ENCODE results near the gene COL4A2.
A peak's percentile ranks its signal among the peaks of the same experiment; 100 is the strongest.

COL4A2 gene

DNA sequence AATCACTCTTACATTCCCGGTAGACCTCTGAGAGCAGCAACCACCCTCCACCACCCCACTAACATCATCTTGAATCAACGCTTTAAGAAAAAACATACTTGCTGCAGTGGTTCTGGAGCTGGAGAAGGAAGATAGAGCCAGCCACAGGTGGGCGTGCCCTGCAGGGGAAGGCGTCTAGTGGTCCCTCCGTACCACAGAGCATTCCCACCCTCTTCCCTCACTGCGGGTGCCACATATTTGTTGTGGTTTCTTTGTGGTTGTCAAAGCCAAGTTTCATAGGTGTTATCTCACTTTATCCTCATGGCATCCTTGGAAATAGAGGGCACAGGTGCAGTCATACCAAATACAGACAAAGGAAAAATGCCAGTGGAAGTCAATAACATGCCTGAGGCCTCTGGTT is 22.2 kb downstream of the COL4A2 start:
- no peaks in the 10 kb centered on the region for H3K9me3 Mint-ChIP-seq
- no peaks in the 10 kb centered on the region for H3K36me3 Mint-ChIP-seq
- H3K27me3 Mint-ChIP-seq = peaks cover 20% of the 10 kb centered on the region

DNA sequence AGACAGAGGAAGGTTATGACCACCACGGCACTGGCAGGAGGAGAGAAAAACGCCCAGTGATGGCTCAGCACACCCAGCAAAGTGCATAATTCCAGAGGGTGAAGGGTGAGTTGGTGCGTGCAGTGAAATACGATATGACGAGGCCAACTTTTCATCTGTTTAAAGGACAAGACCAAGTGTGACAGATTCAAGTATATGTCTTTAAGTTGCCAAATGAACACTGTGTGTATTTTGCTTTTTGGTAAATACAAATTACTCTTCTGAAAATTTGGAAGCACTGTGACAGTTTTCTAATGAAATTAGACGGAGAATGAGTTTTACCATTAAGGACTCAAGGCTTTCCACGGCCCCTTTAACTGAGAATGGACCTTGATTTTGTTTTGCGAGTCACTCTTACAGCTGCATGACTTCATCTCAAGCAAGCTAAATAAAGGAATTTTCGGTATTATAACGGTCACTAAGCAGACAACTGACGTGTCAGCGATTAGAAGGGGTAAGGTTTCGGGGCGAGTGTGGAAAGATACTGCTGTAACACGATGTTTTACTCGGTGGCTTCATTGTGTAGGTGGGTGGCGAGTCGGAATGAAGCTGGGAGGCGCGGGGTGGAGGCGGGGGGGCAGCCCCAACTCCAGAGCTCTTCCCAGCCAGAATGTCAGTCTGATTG is 22.8 kb downstream of the COL4A2 start:
- Mint-ChIP-seq H3K36me3 (no peaks in the 10 kb centered on the region), H3K9me3 (peaks cover 5% of the 10 kb centered on the region), H3K4me1 (no peaks in the 10 kb centered on the region), H3K27me3 (peaks cover 13% of the 10 kb centered on the region), H3K27ac (no peak overlapping the region), H3K4me3 (no peak overlapping the region)
- no peak for ATAC-seq

More for the DNA sequence above, 22.2 kb downstream of the COL4A2 start:
- ATAC-seq = no peak
- Mint-ChIP-seq H3K4me3 (no peak overlapping the region), H3K4me1 (no peaks in the 10 kb centered on the region), H3K27ac (no peak overlapping the region)

DNA sequence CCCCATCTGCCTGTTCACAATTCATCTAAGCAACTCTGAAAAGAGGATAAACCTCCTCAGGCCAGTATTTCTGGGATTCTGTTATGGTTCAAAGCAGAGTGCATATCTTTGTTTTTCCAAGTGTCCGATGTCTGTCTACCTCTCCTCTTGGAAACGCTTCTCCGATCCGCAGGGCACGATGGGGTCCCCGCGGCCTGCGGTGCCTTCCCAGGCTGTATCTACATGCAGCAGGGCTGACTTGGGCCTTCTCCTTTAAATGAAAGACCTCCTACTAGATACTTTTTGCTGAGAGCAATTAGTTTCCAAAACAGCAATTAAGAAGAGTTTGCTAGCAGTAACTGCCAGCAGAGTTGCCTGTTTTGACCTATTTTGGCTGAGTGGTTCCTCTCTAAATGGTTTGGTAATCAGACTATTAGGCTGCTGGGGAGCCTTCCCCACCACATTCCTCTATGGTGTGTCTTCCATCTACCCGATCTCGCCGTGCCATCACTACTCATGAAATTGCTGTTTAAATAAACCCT is 23.5 kb downstream of the COL4A2 start:
- no peak overlapping the region for H3K4me3 Mint-ChIP-seq
- H3K4me1 Mint-ChIP-seq = no peaks in the 10 kb centered on the region
- no peak for ATAC-seq
- peaks cover 12% of the 10 kb centered on the region for H3K27me3 Mint-ChIP-seq
- H3K27ac Mint-ChIP-seq = no peak overlapping the region
- H3K36me3 Mint-ChIP-seq = no peaks in the 10 kb centered on the region
- peaks cover 9% of the 10 kb centered on the region for H3K9me3 Mint-ChIP-seq

DNA sequence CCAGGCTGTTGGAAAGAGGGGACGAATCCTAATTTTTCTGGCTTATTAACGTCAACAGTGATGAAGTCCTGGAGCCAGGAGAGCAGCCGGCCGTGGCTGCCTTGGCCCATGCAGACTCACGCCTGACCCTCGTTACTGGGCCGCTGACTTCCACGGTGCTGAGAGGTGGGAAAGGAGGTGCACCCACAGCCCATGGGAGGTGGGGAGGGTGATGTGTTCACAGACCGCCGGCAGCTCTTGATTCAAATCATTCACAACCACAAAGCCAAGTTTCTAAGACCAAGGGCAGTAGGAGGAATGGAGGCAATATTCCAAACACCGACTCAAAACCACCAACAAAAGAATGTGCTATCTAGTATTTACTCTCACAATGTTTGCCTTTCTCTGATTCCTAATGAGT is 24.3 kb downstream of the COL4A2 start:
- Mint-ChIP-seq H3K27ac (no peak overlapping the region), H3K36me3 (no peaks in the 10 kb centered on the region), H3K27me3 (peaks cover 12% of the 10 kb centered on the region), H3K9me3 (peaks cover 9% of the 10 kb centered on the region), H3K4me1 (no peaks in the 10 kb centered on the region), H3K4me3 (no peak overlapping the region)
- no peak for ATAC-seq

DNA sequence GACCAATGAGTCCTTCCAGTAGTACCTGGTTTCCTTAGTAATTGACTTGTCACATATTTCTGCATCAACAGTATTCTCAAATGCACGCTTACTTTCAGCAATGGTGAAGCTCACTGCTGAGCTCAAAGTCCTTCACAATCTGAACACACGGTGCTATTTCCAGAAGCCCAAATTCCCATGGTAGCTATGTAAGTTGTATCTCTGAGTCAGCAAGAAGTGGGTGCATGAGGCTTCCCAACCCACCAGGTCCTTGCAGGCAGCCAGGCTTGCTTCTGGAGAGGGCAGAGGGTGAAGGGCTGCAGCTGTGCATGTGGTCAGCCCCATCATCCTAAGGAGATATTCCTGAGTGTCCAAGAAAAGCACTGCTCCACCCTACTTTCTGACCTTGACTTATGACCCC is 25.7 kb downstream of the COL4A2 start:
- peaks cover 7% of the 10 kb centered on the region for H3K27me3 Mint-ChIP-seq
- H3K4me3 Mint-ChIP-seq = no peak overlapping the region
- H3K36me3 Mint-ChIP-seq = no peaks in the 10 kb centered on the region
- H3K9me3 Mint-ChIP-seq = peaks cover 9% of the 10 kb centered on the region
- ATAC-seq = no peak
- no peaks in the 10 kb centered on the region for H3K4me1 Mint-ChIP-seq
- no peak overlapping the region for H3K27ac Mint-ChIP-seq

DNA sequence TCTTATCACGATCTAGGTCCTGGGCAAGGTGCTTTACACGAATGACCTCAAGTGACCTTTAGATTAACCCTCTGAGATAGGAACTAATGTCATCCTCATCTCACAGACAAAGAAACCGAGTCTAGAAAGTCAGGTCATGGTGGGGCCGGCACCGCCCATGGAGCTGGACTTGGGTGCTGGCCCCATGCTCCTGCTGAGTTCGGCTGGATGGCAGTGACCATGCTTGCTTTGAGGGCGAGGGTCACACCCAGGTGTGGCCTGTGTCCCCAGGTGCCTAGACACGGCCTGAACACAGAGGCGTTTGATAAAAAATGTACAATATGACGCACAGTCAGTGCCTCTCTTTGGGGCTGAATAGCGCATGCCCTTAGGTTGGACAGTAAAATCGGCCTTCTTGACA is 26.8 kb downstream of the COL4A2 start:
- H3K9me3 Mint-ChIP-seq = peaks cover 9% of the 10 kb centered on the region
- H3K27ac Mint-ChIP-seq = no peak overlapping the region
- H3K27me3 Mint-ChIP-seq = peaks cover 18% of the 10 kb centered on the region
- H3K36me3 Mint-ChIP-seq = no peaks in the 10 kb centered on the region
- H3K4me1 Mint-ChIP-seq = no peaks in the 10 kb centered on the region
- no peak overlapping the region for H3K4me3 Mint-ChIP-seq
- no peak for ATAC-seq

GRCh38 chr13:110334256-110334655 is 27.2 kb downstream of the COL4A2 start:
- ATAC-seq = no peak

DNA sequence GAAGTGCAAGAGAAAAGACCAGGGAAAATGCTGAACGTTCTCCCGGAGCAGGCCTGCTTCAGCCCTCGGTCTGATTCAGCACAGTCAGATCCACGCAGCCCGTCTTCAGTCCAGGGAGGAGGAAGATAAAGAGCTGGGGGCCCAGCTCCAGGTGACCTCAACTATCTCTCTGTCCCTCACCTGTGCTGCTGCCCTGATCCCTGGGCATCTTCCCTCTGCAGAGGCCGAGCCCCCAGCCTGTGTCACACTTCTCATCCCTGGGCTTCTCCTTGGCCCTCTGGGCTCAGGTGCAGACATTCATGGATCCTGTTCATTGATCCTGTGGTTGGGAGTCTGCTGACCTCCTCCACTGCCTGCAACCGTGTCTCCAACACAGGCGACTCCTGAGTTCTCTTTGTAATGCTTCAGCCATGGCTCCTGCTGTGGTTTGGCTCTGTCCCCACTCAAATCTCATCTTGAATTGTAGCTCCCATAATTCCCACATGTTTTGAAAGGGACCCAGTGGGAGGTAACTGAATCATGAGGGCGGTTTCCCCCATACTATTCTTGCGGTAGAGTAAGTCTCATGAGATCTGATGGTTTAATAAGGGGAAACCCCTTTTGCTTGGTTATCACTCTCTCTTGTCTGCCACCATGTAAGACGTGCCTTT is 27.9 kb downstream of the COL4A2 start:
- H3K4me1 Mint-ChIP-seq = no peaks in the 10 kb centered on the region
- H3K36me3 Mint-ChIP-seq = no peaks in the 10 kb centered on the region
- no peak for ATAC-seq
- peaks cover 28% of the 10 kb centered on the region for H3K27me3 Mint-ChIP-seq
- peaks cover 9% of the 10 kb centered on the region for H3K9me3 Mint-ChIP-seq
- H3K27ac Mint-ChIP-seq = no peak overlapping the region
- H3K4me3 Mint-ChIP-seq = no peak overlapping the region

More at GRCh38 chr13:110334256-110334655, 27.2 kb downstream of the COL4A2 start:
- no peaks in the 10 kb centered on the region for H3K4me1 Mint-ChIP-seq
- peaks cover 9% of the 10 kb centered on the region for H3K9me3 Mint-ChIP-seq
- H3K4me3 Mint-ChIP-seq = no peak overlapping the region
- no peak overlapping the region for H3K27ac Mint-ChIP-seq
- peaks cover 22% of the 10 kb centered on the region for H3K27me3 Mint-ChIP-seq
- H3K36me3 Mint-ChIP-seq = no peaks in the 10 kb centered on the region

- Mint-ChIP-seq H3K9me3 (peaks cover 9% of the 10 kb centered on the region), H3K27ac (no peak overlapping the region), H3K27me3 (peaks cover 39% of the 10 kb centered on the region), H3K4me3 (no peak overlapping the region), H3K36me3 (no peaks in the 10 kb centered on the region), H3K4me1 (peaks cover 7% of the 10 kb centered on the region)
- no peak for ATAC-seq
Measured at GRCh38 chr13:110336108-110336507, 29.0 kb downstream of the COL4A2 start.

GRCh38 chr13:110336681-110337080 is 29.6 kb downstream of the COL4A2 start:
- no peak overlapping the region for H3K4me3 Mint-ChIP-seq
- H3K4me1 Mint-ChIP-seq = peaks cover 13% of the 10 kb centered on the region
- no peak overlapping the region for H3K27ac Mint-ChIP-seq
- peaks cover 45% of the 10 kb centered on the region for H3K27me3 Mint-ChIP-seq
- no peak for ATAC-seq
- H3K9me3 Mint-ChIP-seq = peaks cover 9% of the 10 kb centered on the region
- no peaks in the 10 kb centered on the region for H3K36me3 Mint-ChIP-seq

DNA sequence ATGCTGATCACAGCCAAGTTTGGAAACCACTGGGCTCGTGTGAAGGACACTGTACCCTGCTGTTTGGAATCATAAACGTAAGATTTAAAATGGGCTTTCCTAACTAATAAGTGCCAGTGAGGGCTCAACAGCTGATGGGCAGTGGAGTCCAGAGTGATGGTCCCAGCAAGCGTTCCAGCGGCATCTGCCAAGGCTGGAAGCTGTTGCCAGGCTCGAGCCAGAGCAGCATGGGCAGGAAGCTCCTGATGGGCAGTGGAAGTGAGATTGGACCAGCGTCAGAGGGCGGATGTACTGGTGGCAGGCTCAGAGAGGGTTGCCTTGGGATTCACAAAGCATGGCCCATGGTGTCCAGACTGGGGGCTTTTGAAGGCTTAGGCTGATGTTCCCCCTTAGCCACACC is 30.2 kb downstream of the COL4A2 start:
- peaks cover 51% of the 10 kb centered on the region for H3K27me3 Mint-ChIP-seq
- no peak for ATAC-seq
- H3K4me3 Mint-ChIP-seq = no peak overlapping the region
- no peak overlapping the region for H3K27ac Mint-ChIP-seq
- peaks cover 9% of the 10 kb centered on the region for H3K9me3 Mint-ChIP-seq
- H3K4me1 Mint-ChIP-seq = peaks cover 15% of the 10 kb centered on the region
- H3K36me3 Mint-ChIP-seq = no peaks in the 10 kb centered on the region

- peaks cover 15% of the 10 kb centered on the region for H3K4me1 Mint-ChIP-seq
- H3K9me3 Mint-ChIP-seq = peaks cover 9% of the 10 kb centered on the region
- peaks cover 55% of the 10 kb centered on the region for H3K27me3 Mint-ChIP-seq
- no peak overlapping the region for H3K27ac Mint-ChIP-seq
- H3K36me3 Mint-ChIP-seq = no peaks in the 10 kb centered on the region
- H3K4me3 Mint-ChIP-seq = no peak overlapping the region
- ATAC-seq = no peak
Measured at GRCh38 chr13:110338441-110339101, 31.5 kb downstream of the COL4A2 start.

DNA sequence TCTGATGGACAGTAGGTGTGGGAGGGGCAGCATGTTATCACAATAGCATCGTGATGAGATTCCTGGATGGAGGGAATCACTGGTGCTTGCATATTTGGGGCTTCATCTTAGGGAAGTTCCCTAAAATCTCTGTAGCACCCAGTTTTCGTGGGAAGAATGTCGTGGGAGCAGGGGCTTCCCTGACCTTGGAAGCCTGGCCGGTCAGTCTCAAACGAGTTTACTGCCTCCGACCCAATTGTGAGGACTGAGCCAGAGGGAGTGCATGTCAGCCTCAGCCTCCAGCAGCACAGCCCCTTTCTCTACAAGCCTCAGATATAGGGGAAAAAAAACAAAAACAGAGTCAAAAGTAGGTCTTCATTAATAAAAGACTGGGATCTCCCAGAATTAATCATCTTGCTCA is 32.2 kb downstream of the COL4A2 start:
- peaks cover 9% of the 10 kb centered on the region for H3K9me3 Mint-ChIP-seq
- H3K27me3 Mint-ChIP-seq = peaks cover 55% of the 10 kb centered on the region
- H3K4me3 Mint-ChIP-seq = no peak overlapping the region
- H3K27ac Mint-ChIP-seq = no peak overlapping the region
- H3K36me3 Mint-ChIP-seq = no peaks in the 10 kb centered on the region
- ATAC-seq = no peak
- peaks cover 15% of the 10 kb centered on the region for H3K4me1 Mint-ChIP-seq

DNA sequence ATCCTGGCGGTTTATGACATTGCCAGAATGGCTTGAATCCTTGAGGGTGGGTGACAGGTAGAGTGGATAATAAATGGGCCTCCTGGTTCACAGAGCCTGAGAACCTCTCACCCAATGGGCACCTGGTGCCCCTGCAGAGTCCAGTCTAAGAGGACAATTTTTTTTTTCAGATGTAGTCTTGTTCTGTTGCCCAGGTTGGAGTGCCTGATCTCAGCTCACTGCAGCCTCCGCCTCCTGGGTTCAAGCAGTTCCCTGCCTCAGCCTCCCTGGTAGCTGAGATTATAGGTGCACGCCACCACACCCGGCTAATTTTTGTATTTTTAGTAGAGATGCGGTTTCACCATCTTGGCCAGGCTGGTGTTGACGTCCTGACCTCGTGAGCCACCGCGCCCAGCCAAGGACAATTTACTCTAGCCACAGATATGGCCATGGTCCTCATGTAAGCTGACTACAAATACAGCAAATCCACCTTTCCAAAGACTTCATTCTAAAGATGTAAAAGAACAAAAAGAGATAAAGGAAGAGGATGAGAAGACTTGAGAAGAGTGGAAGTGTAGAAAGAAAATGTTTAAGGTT is 33.0 kb downstream of the COL4A2 start:
- Mint-ChIP-seq H3K4me1 (peaks cover 15% of the 10 kb centered on the region), H3K36me3 (no peaks in the 10 kb centered on the region), H3K9me3 (peaks cover 3% of the 10 kb centered on the region), H3K27ac (no peak overlapping the region), H3K4me3 (no peak overlapping the region), H3K27me3 (peaks cover 55% of the 10 kb centered on the region)
- ATAC-seq = no peak

- peak overlapping the region; percentile 47 for H3K4me3 Mint-ChIP-seq
- no peaks in the 10 kb centered on the region for H3K9me3 Mint-ChIP-seq
- peak overlapping the region; percentile 8 for H3K27ac Mint-ChIP-seq
- peaks cover 15% of the 10 kb centered on the region for H3K4me1 Mint-ChIP-seq
- ATAC-seq = peak; percentile 42
- H3K36me3 Mint-ChIP-seq = no peaks in the 10 kb centered on the region
- peaks cover 55% of the 10 kb centered on the region for H3K27me3 Mint-ChIP-seq
Measured at GRCh38 chr13:110340812-110341444, 33.8 kb downstream of the COL4A2 start.

All from stimulated activated memory B cell treated with anti-CD40 and anti-IgM and Interleukin-4, amounts not matched to agents 10 μg/mL and 1 μg/mL and 100 μg/mL, for 72 hours (primary cell).